OCI-LY1 (cell line): Measurements from ENCODE around the gene TLCD1.

ENCODE experiments used
- EZH2 ChIP-seq: fragments of 200-600 bp; sonication (generic), shearing (Covaris generic); IDR thresholded peaks from 2 replicates; pipeline ENCODE4 v1.8.0; 2017; ENCODE audit warnings: borderline replicate concordance, mixed run types, mild to moderate bottlenecking, antibody characterized with exemption, low read length, moderate library complexity, mixed read lengths
- TF ChIP-seq, protein P1 (sequence below): fragments of 200-600 bp; sonication (generic), shearing (Covaris generic); IDR thresholded peaks from 2 replicates; pipeline ENCODE4 v1.5.1; 2017; ENCODE audit warnings: mild to moderate bottlenecking, antibody characterized with exemption, low read length, moderate library complexity, mixed read lengths

DNA sequence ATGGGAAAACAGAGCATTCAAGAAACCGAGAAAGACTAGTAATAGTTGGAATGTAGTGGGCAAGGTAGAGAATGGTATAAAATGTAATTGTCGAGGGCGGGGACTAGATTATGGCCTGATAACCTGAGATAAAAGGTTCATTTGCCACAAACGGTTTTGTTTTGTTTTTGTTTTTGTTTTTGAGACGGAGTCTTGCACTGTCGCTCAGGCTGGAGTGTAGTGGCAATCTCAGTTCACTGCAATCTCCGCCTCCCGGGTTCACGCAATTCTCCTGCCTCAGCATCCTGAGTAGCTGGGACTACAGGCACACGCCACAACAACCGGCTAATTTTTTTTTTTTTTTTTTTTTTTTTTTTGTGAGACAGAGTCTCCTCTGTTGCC, 3.9 kb upstream of the TLCD1 start:
- TF ChIP-seq, protein P1, sequence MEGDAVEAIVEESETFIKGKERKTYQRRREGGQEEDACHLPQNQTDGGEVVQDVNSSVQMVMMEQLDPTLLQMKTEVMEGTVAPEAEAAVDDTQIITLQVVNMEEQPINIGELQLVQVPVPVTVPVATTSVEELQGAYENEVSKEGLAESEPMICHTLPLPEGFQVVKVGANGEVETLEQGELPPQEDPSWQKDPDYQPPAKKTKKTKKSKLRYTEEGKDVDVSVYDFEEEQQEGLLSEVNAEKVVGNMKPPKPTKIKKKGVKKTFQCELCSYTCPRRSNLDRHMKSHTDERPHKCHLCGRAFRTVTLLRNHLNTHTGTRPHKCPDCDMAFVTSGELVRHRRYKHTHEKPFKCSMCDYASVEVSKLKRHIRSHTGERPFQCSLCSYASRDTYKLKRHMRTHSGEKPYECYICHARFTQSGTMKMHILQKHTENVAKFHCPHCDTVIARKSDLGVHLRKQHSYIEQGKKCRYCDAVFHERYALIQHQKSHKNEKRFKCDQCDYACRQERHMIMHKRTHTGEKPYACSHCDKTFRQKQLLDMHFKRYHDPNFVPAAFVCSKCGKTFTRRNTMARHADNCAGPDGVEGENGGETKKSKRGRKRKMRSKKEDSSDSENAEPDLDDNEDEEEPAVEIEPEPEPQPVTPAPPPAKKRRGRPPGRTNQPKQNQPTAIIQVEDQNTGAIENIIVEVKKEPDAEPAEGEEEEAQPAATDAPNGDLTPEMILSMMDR, result no peak
- no peak for TF ChIP-seq EZH2
